Suppressor macrophage treated with lipopolysaccharide for 1 hour (primary cell): ENCODE results near the gene SASH1.

Source experiments
- DNase-seq, 3 donors: peaks; one replicate each; pipeline ENCODE4 v3.0.0-alpha.2; 2020 to 2022

The SASH1 gene

DNA sequence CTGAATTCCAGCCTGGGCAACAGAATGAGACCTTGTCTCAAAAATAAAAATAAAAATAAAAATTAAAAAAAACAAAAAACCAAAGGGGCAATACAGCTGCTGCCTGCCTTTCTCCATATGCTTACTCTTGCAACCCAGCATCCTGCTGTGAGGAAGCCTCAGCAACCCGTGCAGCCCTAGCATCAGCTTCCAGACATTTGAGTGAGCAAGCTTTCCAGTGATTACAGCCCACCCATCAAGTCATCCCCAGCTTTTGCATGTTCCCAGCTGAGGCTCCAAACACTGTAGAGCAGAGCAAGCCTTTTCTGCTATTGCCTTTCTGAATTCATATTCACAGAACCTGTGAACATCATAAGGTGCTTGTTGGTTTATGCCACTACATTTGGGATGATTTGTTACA is 93.8 kb downstream of the SASH1 start:
- DNase-seq = no peak

DNA sequence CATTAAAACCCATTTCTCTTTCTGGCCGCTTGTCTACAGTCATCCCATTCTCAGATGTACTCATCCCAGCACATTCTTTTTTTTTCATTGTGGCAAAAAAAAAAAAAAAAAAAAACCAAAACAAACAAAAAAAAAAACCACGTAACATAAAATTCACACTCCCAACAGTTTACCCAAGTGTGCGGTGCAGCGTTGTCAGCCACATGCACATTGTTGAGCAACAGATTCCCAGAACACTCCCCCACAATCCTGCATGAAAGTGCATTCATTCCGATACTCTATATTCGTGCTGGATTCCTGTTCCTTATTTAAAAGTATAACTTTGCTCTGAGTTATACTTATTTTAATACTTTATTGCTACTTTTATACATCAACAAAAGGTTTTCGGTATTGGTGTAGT is 96.0 kb downstream of the SASH1 start:
- no peak for DNase-seq

DNA sequence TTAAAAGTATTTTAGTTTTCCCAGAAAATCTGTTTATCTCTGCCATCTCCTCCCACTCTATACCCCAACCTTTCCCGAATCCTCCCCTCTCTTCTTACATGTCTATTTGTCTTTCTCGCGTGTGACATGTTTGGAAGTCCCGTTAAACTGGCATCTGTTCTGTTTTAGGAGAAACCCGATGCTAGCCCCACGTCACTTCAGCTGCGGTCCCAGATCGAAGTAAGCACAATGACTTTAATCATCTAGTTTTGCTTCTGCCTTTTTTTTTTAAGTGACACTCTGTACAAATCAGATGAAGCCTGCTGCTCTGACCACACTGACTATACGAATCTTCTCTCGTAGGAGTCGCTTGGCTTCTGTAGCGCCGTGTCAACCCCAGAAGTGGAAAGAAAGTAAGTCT is 97.4 kb downstream of the SASH1 start:
- no peak for DNase-seq

DNA sequence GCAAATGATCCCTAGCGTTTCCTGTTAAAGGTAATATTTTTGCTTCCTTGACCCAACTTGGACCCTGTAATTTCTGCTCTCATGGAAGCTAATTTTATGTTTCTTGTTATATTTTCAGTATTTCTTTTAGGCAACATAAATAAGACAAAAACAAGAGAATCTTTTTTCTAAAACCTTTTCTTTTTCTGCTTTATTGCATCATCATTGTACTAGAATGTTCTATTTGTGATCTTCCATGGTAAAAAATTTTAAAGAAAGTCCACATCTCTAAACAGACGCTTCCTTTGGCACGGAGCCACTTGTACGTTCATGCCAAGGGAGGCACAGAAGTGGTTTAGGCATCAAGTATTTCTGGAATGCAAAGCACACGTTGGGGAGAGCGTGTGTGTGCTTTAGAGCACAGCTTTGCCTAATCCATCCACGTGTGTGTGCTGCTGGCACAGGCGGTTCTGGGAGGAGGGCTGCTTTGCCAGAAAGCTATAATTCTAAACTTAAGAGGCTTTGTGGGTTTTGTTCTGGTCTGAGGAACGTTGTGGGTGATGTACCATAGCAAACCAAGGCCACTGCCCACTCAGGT is 98.3 kb downstream of the SASH1 start:
- DNase-seq = no peak

DNA sequence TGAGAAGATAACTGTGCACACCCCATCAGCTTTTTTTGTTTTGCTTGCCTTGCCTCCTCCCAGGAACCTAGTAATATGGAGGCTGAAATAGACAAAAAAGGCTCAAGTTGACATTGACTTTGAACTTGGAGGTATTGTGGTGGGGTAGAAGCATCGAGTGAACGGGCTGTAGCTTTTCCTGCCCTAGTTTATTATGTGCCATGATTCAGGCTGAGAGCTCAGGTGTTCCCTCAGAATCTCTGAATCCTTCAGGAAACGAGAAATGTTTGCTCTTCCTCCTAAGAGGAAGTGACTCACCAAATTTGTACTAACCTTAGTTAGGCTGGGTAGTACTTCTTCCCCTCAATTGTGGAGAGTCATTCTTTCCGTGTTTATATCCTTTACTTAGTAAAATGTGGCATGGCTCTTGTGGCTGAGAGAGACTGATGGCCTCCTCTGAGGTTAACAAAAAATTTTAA is 98.8 kb downstream of the SASH1 start:
- DNase-seq = peak; percentile 12 to 65 (median 43)

DNA sequence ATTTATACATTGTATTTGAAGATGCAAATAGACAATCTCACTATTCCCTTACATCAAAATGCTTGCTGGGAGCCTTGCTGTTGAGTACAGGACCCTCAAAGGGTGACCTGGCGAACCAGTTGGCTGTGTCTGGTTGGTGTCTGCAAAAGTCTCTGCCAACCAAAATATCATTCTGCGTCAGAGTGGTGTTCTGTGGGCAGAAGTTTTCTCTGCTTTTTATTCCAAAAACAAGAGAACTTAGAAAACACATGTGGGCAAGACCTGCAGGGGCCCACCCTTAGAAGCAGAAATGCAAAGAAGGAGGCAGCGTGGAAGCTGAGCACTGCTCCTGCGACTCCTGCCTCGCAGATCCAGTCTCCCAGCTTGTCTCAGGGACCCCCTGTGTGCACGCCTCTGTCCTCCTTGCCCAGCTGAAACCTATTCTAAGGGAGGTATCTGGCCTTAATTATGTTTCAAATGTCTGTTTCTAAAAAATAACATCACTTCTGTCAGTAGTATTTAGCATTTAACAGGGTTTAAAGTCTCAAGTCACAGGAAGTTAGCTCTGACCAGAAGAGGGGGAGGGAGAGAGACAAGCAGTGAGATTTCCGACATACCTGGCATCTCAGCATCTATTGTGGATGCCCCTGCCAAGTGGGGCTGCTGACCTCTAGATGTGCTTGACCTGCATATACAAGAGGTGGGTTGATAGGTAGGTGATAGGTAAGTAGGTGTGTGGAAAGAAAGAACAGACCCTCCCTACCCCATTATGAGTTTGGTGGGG is 101.3 kb downstream of the SASH1 start:
- DNase-seq = no peak

DNA sequence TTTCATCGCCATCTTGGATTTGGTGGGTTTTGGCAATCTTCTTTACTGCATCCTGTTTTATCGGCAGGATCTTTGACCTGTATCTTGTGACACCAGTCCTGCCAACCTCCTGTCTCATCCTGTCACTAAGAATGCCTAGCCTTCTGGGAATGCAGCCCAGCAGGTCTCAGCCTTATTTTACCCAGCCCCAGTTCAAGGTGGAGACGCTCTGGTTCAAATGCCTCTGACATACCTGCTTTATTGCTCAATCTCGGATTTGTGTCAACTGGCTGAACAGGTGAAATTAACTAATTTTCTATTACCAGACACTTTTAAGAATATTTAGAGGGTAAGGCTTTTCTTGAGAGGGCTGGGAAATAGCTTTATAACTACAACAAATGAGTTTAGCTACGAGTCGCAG is 102.5 kb downstream of the SASH1 start:
- no peak for DNase-seq

DNA sequence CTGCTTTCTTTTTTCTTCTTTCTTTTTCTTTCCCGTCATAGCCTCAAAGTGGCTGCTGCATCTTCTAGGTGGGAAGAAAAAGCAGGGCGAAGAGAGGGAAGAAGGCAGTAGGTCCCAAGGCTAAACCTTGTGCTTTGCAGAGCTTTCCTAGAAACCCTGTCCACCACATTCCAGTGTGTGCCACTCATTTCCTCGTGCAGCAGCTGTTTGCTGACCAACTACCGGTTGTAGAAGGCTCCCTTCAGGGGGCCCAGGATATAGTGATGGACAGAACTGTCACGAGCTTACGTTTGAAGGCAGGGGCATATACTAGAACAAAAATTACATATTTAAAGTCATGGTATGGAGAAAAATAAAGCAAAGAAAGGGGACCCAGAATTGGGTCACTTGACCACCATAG is 103.0 kb downstream of the SASH1 start:
- no peak for DNase-seq

DNA sequence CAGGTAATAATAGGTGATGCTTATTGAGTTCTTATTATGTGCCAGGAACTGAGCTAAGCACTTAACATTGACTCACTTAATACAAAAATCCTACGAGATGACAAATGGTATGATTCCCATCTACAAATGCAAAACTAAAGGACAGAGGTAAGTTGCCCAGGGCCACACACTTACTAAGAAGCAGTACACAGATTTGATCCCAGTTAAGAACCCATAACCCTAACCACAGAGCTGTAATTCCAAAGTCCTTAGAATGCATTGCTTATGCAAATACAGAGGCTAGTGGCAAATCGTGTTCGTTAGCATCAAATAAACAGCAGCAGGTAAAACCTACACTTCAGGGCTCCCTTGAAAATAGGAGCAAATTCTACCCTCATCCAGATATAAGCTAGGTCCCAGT is 104.0 kb downstream of the SASH1 start:
- DNase-seq = no peak

DNA sequence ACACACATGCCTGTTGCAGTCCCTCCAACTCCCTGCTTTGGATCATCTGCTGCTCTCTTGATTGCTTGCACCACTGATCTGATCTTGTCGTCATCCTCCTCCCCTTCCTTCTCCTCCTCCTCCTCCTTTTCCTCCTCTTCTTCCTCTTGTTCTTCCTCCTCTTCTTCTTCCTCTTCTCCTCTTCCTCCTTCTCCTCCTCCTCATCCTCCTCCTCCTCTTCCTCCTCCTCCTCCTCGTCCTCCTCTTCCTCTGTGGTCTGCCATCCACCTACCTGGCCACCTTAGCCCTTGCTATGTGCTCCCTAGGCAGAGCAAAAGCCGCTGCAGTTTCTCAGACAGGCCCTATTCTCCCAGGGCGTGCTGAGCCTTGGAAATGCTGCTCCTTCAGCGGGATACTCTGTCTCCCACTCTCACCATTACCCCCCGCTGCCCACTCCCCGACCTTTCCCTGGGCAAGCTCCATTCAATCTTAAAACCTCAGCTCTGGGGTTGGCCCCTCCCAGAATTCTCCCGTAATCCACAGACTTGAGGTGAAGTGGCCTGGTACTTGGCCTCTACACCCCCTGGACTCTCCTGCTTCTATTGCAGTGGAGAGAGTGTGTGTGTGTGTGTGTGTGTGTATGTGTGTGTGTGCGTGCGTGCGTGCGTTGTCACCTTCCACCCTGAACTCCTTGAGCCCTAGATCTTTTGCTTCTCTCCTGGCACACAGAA is 105.0 kb downstream of the SASH1 start:
- DNase-seq = no peak

DNA sequence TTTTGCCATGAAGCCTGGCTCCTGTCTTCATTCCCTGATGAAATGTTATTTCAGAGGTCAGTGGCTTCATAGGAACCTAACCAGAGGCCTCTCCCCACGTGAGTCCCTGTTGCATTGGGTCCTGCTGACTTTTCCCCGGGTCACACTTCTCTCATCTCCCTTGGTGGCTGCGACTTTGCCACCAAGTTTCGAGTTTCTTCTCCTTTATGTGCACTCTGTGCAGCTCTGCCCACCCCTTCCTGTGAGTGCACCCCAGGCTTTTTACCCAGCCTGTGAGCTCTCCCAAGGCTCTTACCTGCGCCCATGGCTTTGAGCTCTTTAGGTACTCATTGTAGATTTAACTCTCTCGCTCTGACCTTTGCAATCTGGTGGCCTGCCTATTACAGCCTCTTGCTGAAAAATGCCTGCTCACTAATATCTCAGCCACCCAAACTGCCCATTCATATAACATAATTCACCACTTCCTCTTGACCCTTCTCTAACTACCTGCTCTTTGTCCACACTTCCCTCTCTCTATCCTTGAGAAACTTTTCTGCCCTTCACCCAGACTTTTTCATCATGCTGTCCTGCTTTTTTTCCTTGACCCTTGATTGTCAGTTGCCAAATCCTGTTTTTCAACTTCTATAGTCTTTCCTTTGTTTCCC is 105.9 kb downstream of the SASH1 start:
- peak; percentile 13 to 29 (median 28) for DNase-seq

DNA sequence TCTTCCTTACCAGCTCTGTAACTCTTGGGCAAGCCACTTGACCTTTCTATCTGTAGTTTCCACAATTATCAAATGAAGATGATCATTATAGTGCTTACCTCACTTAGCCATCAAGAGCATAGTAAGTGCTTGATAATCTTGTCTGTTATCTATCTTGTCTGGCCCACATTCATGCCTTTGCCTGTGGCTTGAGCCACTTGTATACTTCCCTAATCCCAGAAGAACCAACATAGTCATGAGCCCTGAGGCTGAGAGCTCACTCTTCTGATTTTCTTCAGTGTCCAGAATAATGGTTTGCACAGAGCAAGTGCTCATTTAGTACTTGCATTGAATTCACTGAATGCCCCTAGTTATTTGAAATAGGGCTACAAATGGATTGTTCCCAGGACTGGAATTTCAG is 108.2 kb downstream of the SASH1 start:
- DNase-seq = no peak

DNA sequence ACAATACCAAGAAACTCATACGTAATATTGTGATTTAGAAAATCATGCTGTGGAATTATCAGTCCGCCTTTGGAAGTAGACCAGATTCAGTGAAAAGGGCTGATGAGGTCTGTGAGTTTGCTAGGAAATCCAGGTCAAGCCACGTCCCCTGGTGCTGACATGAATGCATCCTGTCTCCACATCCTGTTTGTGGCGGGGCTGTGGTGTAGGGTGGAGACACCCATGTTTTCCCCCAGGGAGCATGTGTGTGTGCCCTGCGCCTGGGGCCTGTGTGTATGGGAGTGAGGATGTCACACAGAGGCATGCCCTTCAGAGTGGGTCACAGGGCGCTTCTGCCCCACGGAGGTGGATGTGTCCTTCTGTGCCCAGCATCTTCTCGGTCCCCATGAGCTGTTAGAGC is 109.1 kb downstream of the SASH1 start:
- DNase-seq = no peak

DNA sequence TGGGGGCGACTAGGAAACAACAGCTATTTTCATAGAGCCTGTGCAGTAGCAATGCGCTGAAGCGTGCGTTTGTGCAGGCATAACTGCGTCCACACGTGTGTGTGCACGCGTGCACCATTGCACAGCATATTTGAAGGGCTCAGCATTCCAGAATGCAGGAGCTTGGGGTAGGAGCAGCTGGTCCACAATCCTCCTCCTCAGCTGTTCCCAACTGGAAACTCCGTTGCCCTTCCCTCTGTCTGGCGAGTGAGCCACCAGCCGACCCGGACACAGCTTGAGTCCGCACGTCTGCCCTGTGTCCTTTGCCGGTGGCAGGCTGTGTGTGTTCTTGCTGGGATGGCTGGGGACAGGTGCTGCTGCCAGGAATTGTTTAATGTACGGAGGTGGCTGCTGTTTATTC is 110.2 kb downstream of the SASH1 start:
- DNase-seq = no peak

DNA sequence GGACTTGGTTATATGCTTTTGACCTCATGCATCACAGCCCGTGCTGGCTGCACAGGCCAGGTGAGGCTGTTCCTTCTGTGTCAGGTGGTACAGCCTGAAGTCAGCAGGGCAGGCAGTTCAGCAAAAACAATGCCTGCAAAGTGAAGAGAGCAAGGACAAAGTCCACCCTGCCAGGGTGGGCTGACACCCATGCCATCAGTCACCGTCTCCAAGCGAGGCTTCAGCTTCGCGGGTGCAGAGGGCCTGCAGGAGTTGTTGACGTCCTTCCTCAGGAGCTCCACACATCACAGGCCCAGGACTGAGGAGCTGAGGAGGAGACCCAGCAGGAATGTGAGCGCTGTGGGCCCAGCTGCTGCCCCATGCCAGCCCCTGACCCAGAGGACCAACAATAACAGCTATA is 111.3 kb downstream of the SASH1 start:
- no peak for DNase-seq

DNA sequence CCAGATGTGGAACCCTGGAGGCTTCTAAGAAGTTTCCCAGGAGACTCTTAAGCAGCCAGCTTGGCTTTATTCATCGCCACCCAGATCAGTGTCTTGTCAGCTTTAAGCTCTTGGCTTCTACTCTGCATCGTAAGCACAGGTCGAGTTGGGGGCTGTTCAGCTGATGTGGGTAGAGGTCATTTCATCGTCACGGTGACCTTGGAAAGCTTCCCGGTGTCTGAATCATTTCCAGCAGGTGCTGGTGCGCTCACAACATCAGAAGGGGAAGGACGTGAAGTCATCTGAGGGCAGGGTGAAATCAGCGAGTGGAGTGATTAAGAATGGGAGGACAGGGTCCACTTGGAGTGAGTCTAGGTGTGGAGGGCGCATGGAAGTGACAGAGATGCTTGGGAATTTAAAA is 112.6 kb downstream of the SASH1 start:
- no peak for DNase-seq

DNA sequence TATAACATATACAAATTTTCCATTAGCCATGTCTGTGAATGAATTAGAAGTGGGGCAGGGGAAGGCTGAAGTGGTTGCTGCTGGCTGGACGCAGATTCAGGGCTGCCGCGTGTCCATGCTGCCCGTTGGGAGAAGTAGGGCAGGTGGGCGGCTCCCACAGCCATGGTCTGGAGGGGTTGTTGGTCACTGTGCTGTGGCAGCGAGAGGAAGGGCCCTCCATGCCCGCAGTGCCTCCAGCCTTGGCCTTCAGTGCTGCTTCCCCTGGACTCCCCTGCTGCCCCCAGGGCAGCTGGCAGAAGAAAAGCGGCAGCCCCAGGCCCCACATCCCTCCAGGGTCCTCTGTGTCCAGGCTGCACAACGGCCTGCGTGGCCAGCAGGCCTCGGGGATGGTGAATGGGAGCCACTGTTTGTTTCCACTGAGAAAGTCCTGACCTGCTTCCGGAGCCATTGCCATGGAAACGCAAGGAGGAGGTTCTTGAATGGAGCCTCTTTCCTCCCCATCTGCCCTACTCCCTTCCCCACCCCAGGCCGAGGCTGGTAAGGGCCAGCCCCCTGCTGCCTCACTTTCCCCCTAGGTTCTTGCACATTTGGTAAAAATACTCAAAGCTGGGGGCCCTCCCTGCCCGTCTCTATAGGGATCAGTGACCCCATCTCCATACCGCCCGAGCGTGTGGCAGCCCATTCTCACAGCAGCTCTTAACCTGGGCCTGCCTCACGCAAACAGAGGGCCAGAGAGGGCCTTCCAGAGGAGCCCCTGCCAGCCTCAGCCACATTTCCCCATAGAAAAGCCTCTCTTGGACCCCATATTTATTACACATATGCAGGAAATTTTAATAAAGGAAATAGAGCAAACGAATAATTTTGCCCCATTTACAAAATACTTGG is 113.3 kb downstream of the SASH1 start:
- no peak for DNase-seq

DNA sequence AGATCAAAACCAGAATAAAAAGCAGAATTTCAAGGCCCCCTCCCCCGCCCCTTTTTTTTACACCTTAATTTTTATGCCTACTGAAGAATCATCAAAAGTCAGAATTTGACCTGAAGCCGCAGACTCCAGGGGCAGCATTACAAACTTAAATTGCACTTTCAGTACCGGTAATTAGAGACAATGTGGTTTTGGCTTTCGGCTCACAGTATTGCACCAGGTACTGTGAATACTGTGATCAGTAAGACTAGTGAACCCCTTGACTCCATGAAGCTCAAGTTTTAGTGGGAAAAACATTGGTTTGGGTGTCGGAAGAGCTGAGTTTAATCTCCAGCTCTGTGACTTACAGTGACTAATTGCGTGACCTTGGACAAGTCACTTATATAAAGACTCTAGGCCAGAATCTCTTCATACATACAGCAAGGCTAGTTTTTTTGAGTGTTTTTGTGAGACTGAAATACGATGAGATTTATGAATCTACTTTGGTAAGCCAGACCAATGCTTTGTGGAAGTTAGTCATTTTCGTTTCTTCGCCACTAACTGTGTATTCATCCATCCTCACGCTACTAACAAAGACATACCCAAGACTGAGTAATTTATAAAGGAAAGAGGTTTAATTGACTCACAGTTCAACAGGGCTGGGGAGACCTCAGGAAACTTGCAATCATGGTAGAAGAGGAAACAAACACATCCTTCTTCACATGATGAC is 114.7 kb downstream of the SASH1 start:
- peak in 2 of 3 donors; percentile 24 to 55 for DNase-seq

DNA sequence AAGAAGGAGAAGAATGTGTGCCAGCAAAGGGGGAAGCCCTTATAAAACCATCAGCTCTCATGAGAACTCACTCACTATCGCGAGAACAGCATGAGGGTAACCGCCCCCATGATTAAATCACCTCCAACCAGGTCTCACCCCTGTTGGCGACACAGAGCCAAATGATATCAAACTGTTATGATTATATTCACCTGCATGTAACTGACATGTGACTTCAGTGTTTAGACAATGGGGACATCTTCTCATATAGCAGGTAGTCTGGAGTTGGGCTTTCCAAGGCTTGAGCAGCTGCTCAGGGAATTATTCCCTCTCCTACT is 115.2 kb downstream of the SASH1 start:
- DNase-seq = no peak

DNA sequence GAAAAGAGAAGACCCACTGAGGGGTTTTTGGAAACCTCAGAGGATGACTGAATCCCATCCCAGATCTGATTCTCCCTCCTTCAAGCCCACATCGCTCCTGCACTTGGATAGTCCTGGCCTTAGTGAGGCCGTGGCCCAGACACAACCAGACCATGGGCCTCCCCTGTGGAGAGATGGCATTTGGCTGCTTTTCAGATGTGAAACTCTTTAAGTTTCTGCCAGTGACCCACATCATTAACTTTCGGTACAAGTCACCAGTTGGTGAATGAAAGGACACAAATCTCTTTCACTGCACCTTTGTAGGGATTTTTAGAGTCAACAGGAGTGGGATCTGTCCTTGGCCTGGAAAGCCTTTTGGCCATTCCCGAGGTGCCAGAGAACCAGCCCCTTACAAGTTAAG is 116.6 kb downstream of the SASH1 start:
- DNase-seq = no peak

DNA sequence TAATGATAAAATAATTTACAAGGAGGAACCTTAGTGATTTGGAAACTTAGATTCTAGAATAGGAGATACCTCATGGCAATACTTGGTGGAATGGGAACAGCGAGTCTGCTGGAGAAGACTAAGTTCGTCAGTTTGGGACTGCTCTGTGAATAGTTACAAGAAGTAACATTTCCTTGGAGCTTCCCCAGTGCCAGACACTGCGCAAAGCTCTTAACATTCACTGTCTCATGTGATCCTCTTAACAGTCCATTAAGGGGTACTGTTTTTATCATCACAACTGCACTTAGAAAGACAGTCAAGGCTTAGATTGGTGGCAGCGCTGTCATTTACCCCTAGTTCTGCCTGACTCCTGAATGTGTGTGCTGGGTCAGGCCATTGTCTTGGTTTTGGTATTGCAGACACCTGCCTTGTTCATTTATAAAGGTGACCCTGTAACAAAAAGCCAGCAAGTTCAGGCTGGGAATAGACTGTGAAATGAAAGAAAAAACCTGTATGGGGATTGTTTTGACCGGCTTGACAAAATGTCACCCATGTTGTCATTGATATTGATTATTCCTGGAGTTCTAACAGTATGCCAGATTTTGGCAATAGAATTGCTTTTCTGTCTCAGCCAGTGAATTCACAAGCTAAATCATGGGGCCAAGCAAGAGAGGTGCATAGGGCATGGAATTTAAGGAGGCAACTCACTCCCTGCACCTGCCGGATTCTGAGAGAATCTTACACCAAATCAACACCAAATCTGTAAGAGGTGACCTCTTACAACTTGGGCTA is 118.4 kb downstream of the SASH1 start:
- no peak for DNase-seq
